ENCODE data around the gene CCDC77. TPM values are rescaled to one million over a fixed set of nuclear protein-coding genes. Genes with fewer than 3 reads are reported as not detected.
A peak's percentile ranks its signal among the peaks of the same experiment; 100 is the strongest.

Gene CCDC77
- total and polyA plus RNA-seq, 2 donors (not counting 1 experiment from before 2014, with no cell fraction given) = 6.8 to 8.8 TPM

GRCh38 chr12:442235-442884 is 40.9 kb downstream of the CCDC77 start:
- H3K4me2 ChIP-seq (ENCODE audit: extremely low read depth, insufficient read depth, low read length) = no peak overlapping the region
- H3K27ac ChIP-seq (ENCODE audit: insufficient read depth, low read length) = no peak overlapping the region
- DNase-seq (ENCODE audit: low read depth in 2 of 2) = peak; percentile 13 to 55
- no peak overlapping the region for H3K4me3 ChIP-seq (replicated peaks in 1 of 4; ENCODE audit: control extremely low read depth in 1 of 4, insufficient read depth in 1 of 4, low read depth in 3 of 4, low read length in 4 of 4)
- H3K79me2 ChIP-seq (ENCODE audit: control insufficient read depth, insufficient read depth, low read length) = no peaks in the 10 kb centered on the region
- TF ChIP-seq CTCF (conservative IDR thresholded peaks at IDR 0.05 in 1 of 2, IDR thresholded peaks at IDR 0.05 in 1 of 2; ENCODE audit: low read depth in 1 of 2, low read length in 2 of 2) = peak; percentile 78 to 85
- TF ChIP-seq EZH2 (IDR thresholded peaks at IDR 0.05; ENCODE audit: low read length, missing control alignments) = no peak
- no peak overlapping the region for H2AFZ ChIP-seq (ENCODE audit: low read length)
- no peaks in the 10 kb centered on the region for H4K20me1 ChIP-seq (ENCODE audit: control insufficient read depth, extremely low read depth, insufficient read depth, low read length)
- no peaks in the 10 kb centered on the region for H3K27me3 ChIP-seq (ENCODE audit: control insufficient read depth, insufficient read depth, low read length)
- H3K4me1 ChIP-seq (ENCODE audit: control insufficient read depth, extremely low read depth, insufficient read depth, low read length) = no peaks in the 10 kb centered on the region
- no peak overlapping the region for H3K9ac ChIP-seq (ENCODE audit: insufficient read depth, low read length)
- H3K36me3 ChIP-seq (ENCODE audit: control insufficient read depth, insufficient read depth, low read length) = no peaks in the 10 kb centered on the region
- no peaks in the 10 kb centered on the region for H3K9me3 ChIP-seq (ENCODE audit: control insufficient read depth, insufficient read depth, low read depth, low read length)

- no peaks in the 10 kb centered on the region for H3K4me1 ChIP-seq (ENCODE audit: control insufficient read depth, extremely low read depth, insufficient read depth, low read length)
- H4K20me1 ChIP-seq (ENCODE audit: control insufficient read depth, extremely low read depth, insufficient read depth, low read length) = no peaks in the 10 kb centered on the region
- no peaks in the 10 kb centered on the region for H3K9me3 ChIP-seq (ENCODE audit: control insufficient read depth, insufficient read depth, low read depth, low read length)
- peaks cover 7% of the 10 kb centered on the region for H3K27me3 ChIP-seq (ENCODE audit: control insufficient read depth, insufficient read depth, low read length)
- H3K4me2 ChIP-seq (ENCODE audit: extremely low read depth, insufficient read depth, low read length) = no peak overlapping the region
- H3K36me3 ChIP-seq (ENCODE audit: control insufficient read depth, insufficient read depth, low read length) = no peaks in the 10 kb centered on the region
- H3K9ac ChIP-seq (ENCODE audit: insufficient read depth, low read length) = no peak overlapping the region
- no peak for DNase-seq (ENCODE audit: low read depth in 2 of 2)
- H3K79me2 ChIP-seq (ENCODE audit: control insufficient read depth, insufficient read depth, low read length) = no peaks in the 10 kb centered on the region
- H3K4me3 ChIP-seq (replicated peaks in 1 of 4; ENCODE audit: control extremely low read depth in 1 of 4, insufficient read depth in 1 of 4, low read depth in 3 of 4, low read length in 4 of 4) = no peak overlapping the region
- H2AFZ ChIP-seq (ENCODE audit: low read length) = no peak overlapping the region
- no peak overlapping the region for H3K27ac ChIP-seq (ENCODE audit: insufficient read depth, low read length)
- TF ChIP-seq CTCF (conservative IDR thresholded peaks at IDR 0.05 in 1 of 2, IDR thresholded peaks at IDR 0.05 in 1 of 2; ENCODE audit: low read depth in 1 of 2, low read length in 2 of 2) = no peak
- no peak for TF ChIP-seq EZH2 (IDR thresholded peaks at IDR 0.05; ENCODE audit: low read length, missing control alignments)
Measured at GRCh38 chr12:447141-447540, 45.7 kb downstream of the CCDC77 start.

- Histone ChIP-seq H3K27ac (ENCODE audit: insufficient read depth, low read length) (no peak overlapping the region), H3K9ac (ENCODE audit: insufficient read depth, low read length) (no peak overlapping the region), H3K9me3 (ENCODE audit: control insufficient read depth, insufficient read depth, low read depth, low read length) (no peaks in the 10 kb centered on the region), H3K27me3 (ENCODE audit: control insufficient read depth, insufficient read depth, low read length) (peaks cover 7% of the 10 kb centered on the region), H3K4me2 (ENCODE audit: extremely low read depth, insufficient read depth, low read length) (no peak overlapping the region), H3K36me3 (ENCODE audit: control insufficient read depth, insufficient read depth, low read length) (no peaks in the 10 kb centered on the region), H2AFZ (ENCODE audit: low read length) (no peak overlapping the region), H3K4me1 (ENCODE audit: control insufficient read depth, extremely low read depth, insufficient read depth, low read length) (no peaks in the 10 kb centered on the region), H3K79me2 (ENCODE audit: control insufficient read depth, insufficient read depth, low read length) (no peaks in the 10 kb centered on the region), H3K4me3 (replicated peaks in 1 of 4; ENCODE audit: control extremely low read depth in 1 of 4, insufficient read depth in 1 of 4, low read depth in 3 of 4, low read length in 4 of 4) (no peak overlapping the region), H4K20me1 (ENCODE audit: control insufficient read depth, extremely low read depth, insufficient read depth, low read length) (no peaks in the 10 kb centered on the region)
- no peak for TF ChIP-seq CTCF (conservative IDR thresholded peaks at IDR 0.05 in 1 of 2, IDR thresholded peaks at IDR 0.05 in 1 of 2; ENCODE audit: low read depth in 1 of 2, low read length in 2 of 2)
- DNase-seq (ENCODE audit: low read depth in 2 of 2) = no peak
Measured at GRCh38 chr12:449203-449602, 47.8 kb downstream of the CCDC77 start.

All from fibroblast of lung (primary cell).